AG04450 (cell line): ENCODE measurements around the gene KNTC1. TPM values are rescaled to one million over a fixed set of nuclear protein-coding genes. Genes with fewer than 3 reads are reported as not detected.

ENCODE experiments used
- CTCF ChIA-PET: fragments of 300-600, 350-600 bp; formaldehyde crosslinking; extraction: SDS; loops from one replicate; lab custom pipeline; 2022; ENCODE audit warnings: antibody characterized with exemption, inconsistent platforms; lab: Charles Lee
- POLR2A ChIA-PET: fragments of 350-600 bp; formaldehyde crosslinking; extraction: SDS; loops from one replicate; lab custom pipeline; 2021; ENCODE audit warnings: antibody characterized with exemption, inconsistent platforms; lab: Yijun Ruan, JAX
- DNase-seq: peaks from one replicate; pipeline ENCODE4 v3.0.0-alpha.2; 2011; ENCODE audit warnings: low read depth, low spot score
- H3K27ac ChIP-seq: one replicate; pipeline ENCODE4 v1.5.1; 2012; ENCODE audit warnings: low read depth, low read length, control low read depth
- H3K27me3 ChIP-seq: one replicate; pipeline ENCODE4 v1.6.0; 2012; ENCODE audit warnings: low read length; ENCODE audit not compliant: control insufficient read depth, insufficient read depth
- H3K4me3 ChIP-seq: 2 replicates; pipeline ENCODE4 v1.5.1; 2011; ENCODE audit warnings: mild to moderate bottlenecking, low read depth, low read length, control low read depth
- H3K9me3 ChIP-seq: 2 replicates; pipeline ENCODE4 v1.5.1; 2012; ENCODE audit warnings: low read length; ENCODE audit not compliant: control insufficient read depth, insufficient read depth
- polyA plus RNA-seq: library from polyadenylated mRNA; depleted of rRNA; stranded (reverse); fragments of >200 nt; gene quantifications from 2 replicates; pipeline ENCODE4 v1.2.3, GENCODE V29; 2011; rRNA removed
- small RNA-seq: library from RNA; depleted of rRNA; stranded (forward); fragments of <200 nt; gene quantifications from one replicate; pipeline ENCODE3, GENCODE V24; 2012; ENCODE audit warnings: low read depth; ENCODE audit not compliant: insufficient read length
- TF ChIP-seq, protein P1 (sequence below): IDR thresholded peaks from 2 replicates; pipeline ENCODE4 v1.5.1; 2011; ENCODE audit warnings: low read depth, low read length, control low read depth, inconsistent platforms

Gene KNTC1
- polyA plus RNA-seq, 1 experiment: 10.0 TPM

DNA sequence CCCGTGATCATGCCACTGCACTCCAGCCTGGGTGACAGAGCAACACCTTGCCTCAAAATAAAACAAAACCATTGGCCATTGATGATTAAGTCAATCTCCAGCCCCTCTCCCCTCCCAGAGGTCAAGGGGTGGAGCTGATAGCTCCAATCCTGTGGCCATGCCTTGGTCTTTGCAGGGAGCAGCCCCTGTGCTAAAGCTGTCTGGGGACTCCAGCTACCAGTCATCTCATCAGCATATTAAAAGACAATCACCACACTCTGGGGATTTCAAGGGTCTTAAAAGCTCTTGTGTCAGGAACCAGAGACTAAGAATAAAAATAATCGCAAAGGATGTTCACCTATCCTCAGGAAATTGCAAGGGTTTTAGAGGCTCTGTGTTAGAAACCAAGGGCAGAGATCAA lies 145.5 kb downstream of the KNTC1 start:
- Histone ChIP-seq H3K9me3 (peaks cover 3% of the 10 kb centered on the region; the same call in 1 of the 2 replicates), H3K4me3 (no peak overlapping the region), H3K27ac (no peak overlapping the region), H3K27me3 (no peaks in the 10 kb centered on the region)
- no peak for DNase-seq
- POLR2A ChIA-PET: no interaction called here
- CTCF ChIA-PET: no interaction called here
- TF ChIP-seq, protein P1, sequence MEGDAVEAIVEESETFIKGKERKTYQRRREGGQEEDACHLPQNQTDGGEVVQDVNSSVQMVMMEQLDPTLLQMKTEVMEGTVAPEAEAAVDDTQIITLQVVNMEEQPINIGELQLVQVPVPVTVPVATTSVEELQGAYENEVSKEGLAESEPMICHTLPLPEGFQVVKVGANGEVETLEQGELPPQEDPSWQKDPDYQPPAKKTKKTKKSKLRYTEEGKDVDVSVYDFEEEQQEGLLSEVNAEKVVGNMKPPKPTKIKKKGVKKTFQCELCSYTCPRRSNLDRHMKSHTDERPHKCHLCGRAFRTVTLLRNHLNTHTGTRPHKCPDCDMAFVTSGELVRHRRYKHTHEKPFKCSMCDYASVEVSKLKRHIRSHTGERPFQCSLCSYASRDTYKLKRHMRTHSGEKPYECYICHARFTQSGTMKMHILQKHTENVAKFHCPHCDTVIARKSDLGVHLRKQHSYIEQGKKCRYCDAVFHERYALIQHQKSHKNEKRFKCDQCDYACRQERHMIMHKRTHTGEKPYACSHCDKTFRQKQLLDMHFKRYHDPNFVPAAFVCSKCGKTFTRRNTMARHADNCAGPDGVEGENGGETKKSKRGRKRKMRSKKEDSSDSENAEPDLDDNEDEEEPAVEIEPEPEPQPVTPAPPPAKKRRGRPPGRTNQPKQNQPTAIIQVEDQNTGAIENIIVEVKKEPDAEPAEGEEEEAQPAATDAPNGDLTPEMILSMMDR: no peak

Small RNA genes within 50 kb of the gene (small RNA-seq; reads per million reads assigned to genes)
- gene AC026333.1: not detected
- gene RF00411: not detected

Other genes with a start within 250 kb of the KNTC1 start
- 62.0 and 63.6 TPM in 2 replicates for gene CLIP1, start 104.6 kb upstream of the KNTC1 start, polyA plus RNA-seq
- 13.0 and 16.6 TPM in 2 replicates for gene ZCCHC8, start 26.3 kb upstream of the KNTC1 start, polyA plus RNA-seq
- 29.4 and 45.9 TPM in 2 replicates for gene RSRC2, start 313 bp upstream of the KNTC1 start, polyA plus RNA-seq
- gene HCAR2, start 176.1 kb downstream of the KNTC1 start, polyA plus RNA-seq: not detected in 2 replicates
- not detected in 2 replicates for gene HCAR3, start 189.6 kb downstream of the KNTC1 start, polyA plus RNA-seq
- gene HCAR1, start 203.6 kb downstream of the KNTC1 start, polyA plus RNA-seq: 0.02 and 0.05 TPM in 2 replicates
- 34.8 and 47.8 TPM in 2 replicates for gene DENR, start 225.6 kb downstream of the KNTC1 start, polyA plus RNA-seq
- 0.06 and 0.10 TPM in 2 replicates for gene CCDC62, start 247.3 kb downstream of the KNTC1 start, polyA plus RNA-seq